Mesendoderm (in vitro differentiated cells): ENCODE data around the gene FAM50A.

Experiments used
- DNase-seq: peaks from one replicate; pipeline ENCODE4 v3.0.0; 2013
- H2AK5ac ChIP-seq: 2 replicates; pipeline ENCODE4 v1.6.1; 2013; ENCODE audit warnings: low read length, inconsistent platforms
- H2BK120ac ChIP-seq: 2 replicates; pipeline ENCODE4 v1.6.1; 2013; ENCODE audit warnings: low read depth, mild to moderate bottlenecking, low read length, moderate library complexity, mixed read lengths
- H2BK15ac ChIP-seq: replicated peaks from 2 replicates; pipeline ENCODE4 v1.6.1; 2013; ENCODE audit warnings: low read depth, mild to moderate bottlenecking, moderate library complexity
- H2BK5ac ChIP-seq: 2 replicates; pipeline ENCODE4 v1.6.1; 2013; ENCODE audit warnings: low read length, inconsistent platforms
- H3K18ac ChIP-seq: 2 replicates; pipeline ENCODE4 v1.6.1; 2013; ENCODE audit warnings: mild to moderate bottlenecking, low read length, mixed read lengths
- H3K23ac ChIP-seq: one replicate; pipeline ENCODE4 v1.6.1; 2013; ENCODE audit warnings: low read length
- H3K27ac ChIP-seq: 2 replicates; pipeline ENCODE4 v1.5.1; 2013; ENCODE audit warnings: low read depth, mild to moderate bottlenecking, inconsistent platforms, low read length, moderate library complexity
- H3K27me3 ChIP-seq: 2 replicates; pipeline ENCODE4 v1.6.1; 2013; ENCODE audit warnings: low read length, control low read depth, mild to moderate bottlenecking, inconsistent platforms; ENCODE audit not compliant: insufficient read depth, poor library complexity
- H3K36me3 ChIP-seq: 2 replicates; pipeline ENCODE4 v1.6.1; 2013; ENCODE audit warnings: low read length, inconsistent platforms; ENCODE audit not compliant: control insufficient read depth, insufficient read depth
- H3K4ac ChIP-seq: one replicate; pipeline ENCODE4 v1.6.1; 2013; ENCODE audit warnings: low read depth, mild to moderate bottlenecking, low read length, moderate library complexity
- H3K4me1 ChIP-seq: 2 replicates; pipeline ENCODE4 v1.6.1; 2013; ENCODE audit warnings: low read depth, low read length, inconsistent platforms; ENCODE audit not compliant: control insufficient read depth
- H3K4me2 ChIP-seq: 2 replicates; pipeline ENCODE4 v1.6.1; 2013; ENCODE audit warnings: low read length
- H3K4me3 ChIP-seq: 2 replicates; pipeline ENCODE4 v1.5.1; 2013; ENCODE audit warnings: mild to moderate bottlenecking, low read length
- H3K56ac ChIP-seq: one replicate; pipeline ENCODE4 v1.6.1; 2013; ENCODE audit warnings: low read length
- H3K79me1 ChIP-seq: 2 replicates; pipeline ENCODE4 v1.6.1; 2013; ENCODE audit warnings: low read length, inconsistent platforms
- H3K79me2 ChIP-seq: 2 replicates; pipeline ENCODE4 v1.6.1; 2013; ENCODE audit warnings: mild to moderate bottlenecking, low read length; ENCODE audit not compliant: control insufficient read depth, insufficient read depth
- H3K9ac ChIP-seq: 2 replicates; pipeline ENCODE4 v1.6.1; 2013; ENCODE audit warnings: low read length, inconsistent platforms
- H4K5ac ChIP-seq: one replicate; pipeline ENCODE4 v1.6.1; 2013; ENCODE audit warnings: low read length
- H4K8ac ChIP-seq: one replicate; pipeline ENCODE4 v1.6.1; 2013; ENCODE audit warnings: low read depth, mild to moderate bottlenecking, control low read depth, low read length, moderate library complexity
- WGBS: extraction: QIAGEN DNeasy Blood & Tissue Kit; methylation state at CpG from one replicate; pipeline ENCODE4 v1.1.7; 2013; ENCODE audit warnings: low lambda C conversion rate, missing lambda C conversion rate; ENCODE audit not compliant: insufficient coverage; ENCODE audit errors: extremely low coverage; 5-methylcytosine and 5-hydroxymethylcytosine counted together

The FAM50A gene

GRCh38 chrX:154471839-154472684, 28.1 kb downstream of the FAM50A start:
- Histone ChIP-seq H3K4ac (no peak overlapping the region), H3K23ac (no peak overlapping the region), H3K27ac (no peak overlapping the region), H2AK5ac (no peak overlapping the region), H3K4me3 (no peak overlapping the region), H3K18ac (no peak overlapping the region), H3K79me1 (no peaks in the 10 kb centered on the region), H3K4me2 (no peak overlapping the region), H4K8ac (no peak overlapping the region), H2BK5ac (no peak overlapping the region), H2BK120ac (no peak overlapping the region), H3K79me2 (no peaks in the 10 kb centered on the region), H3K56ac (no peak overlapping the region), H3K4me1 (no peaks in the 10 kb centered on the region), H3K9ac (no peak overlapping the region), H2BK15ac (no peak overlapping the region), H3K36me3 (no peaks in the 10 kb centered on the region), H4K5ac (no peak overlapping the region), H3K27me3 (no peaks in the 10 kb centered on the region)
- DNase-seq, result no peak
- no CpG with 5 or more reads among the region's 23 CpGs for WGBS

- Histone ChIP-seq H3K23ac (no peak overlapping the region), H3K27me3 (no peaks in the 10 kb centered on the region), H3K9ac (no peak overlapping the region), H3K79me2 (no peaks in the 10 kb centered on the region), H3K36me3 (no peaks in the 10 kb centered on the region), H3K79me1 (no peaks in the 10 kb centered on the region), H2BK120ac (no peak overlapping the region), H2BK5ac (no peak overlapping the region), H3K27ac (no peak overlapping the region), H3K4ac (no peak overlapping the region), H2AK5ac (no peak overlapping the region), H2BK15ac (no peak overlapping the region), H3K4me1 (no peaks in the 10 kb centered on the region), H3K4me3 (no peak overlapping the region), H3K18ac (no peak overlapping the region), H3K56ac (no peak overlapping the region), H3K4me2 (no peak overlapping the region), H4K8ac (no peak overlapping the region), H4K5ac (no peak overlapping the region)
- no CpG with 5 or more reads among the region's 28 CpGs for WGBS
- no peak for DNase-seq
Measured at GRCh38 chrX:154472685-154473632, 29.0 kb downstream of the FAM50A start.

GRCh38 chrX:154473683-154474082, 29.7 kb downstream of the FAM50A start:
- no peak overlapping the region for H3K4ac ChIP-seq
- no peak overlapping the region for H2BK15ac ChIP-seq
- H3K79me2 ChIP-seq, result no peaks in the 10 kb centered on the region
- H3K36me3 ChIP-seq, result no peaks in the 10 kb centered on the region
- H3K9ac ChIP-seq, result no peak overlapping the region
- no peak overlapping the region for H3K23ac ChIP-seq
- H2AK5ac ChIP-seq, result no peak overlapping the region
- H3K27me3 ChIP-seq, result no peaks in the 10 kb centered on the region
- WGBS, result no CpG with 5 or more reads among the region's 7 CpGs
- no peak overlapping the region for H3K56ac ChIP-seq
- H3K79me1 ChIP-seq, result no peaks in the 10 kb centered on the region
- no peak overlapping the region for H3K4me2 ChIP-seq
- H3K4me3 ChIP-seq, result no peak overlapping the region
- DNase-seq, result no peak
- H4K5ac ChIP-seq, result no peak overlapping the region
- no peak overlapping the region for H3K27ac ChIP-seq
- H2BK5ac ChIP-seq, result no peak overlapping the region
- no peak overlapping the region for H4K8ac ChIP-seq
- H2BK120ac ChIP-seq, result no peak overlapping the region
- H3K4me1 ChIP-seq, result no peaks in the 10 kb centered on the region
- no peak overlapping the region for H3K18ac ChIP-seq

- H3K18ac ChIP-seq, result no peak overlapping the region
- no peak overlapping the region for H2BK15ac ChIP-seq
- H3K4me1 ChIP-seq, result no peaks in the 10 kb centered on the region
- H3K27me3 ChIP-seq, result no peaks in the 10 kb centered on the region
- no peak overlapping the region for H4K5ac ChIP-seq
- H4K8ac ChIP-seq, result no peak overlapping the region
- H2BK5ac ChIP-seq, result no peak overlapping the region
- no peak overlapping the region for H3K56ac ChIP-seq
- WGBS, result no CpG with 5 or more reads among the region's 8 CpGs
- H3K79me1 ChIP-seq, result no peaks in the 10 kb centered on the region
- no peak overlapping the region for H2BK120ac ChIP-seq
- H3K4me2 ChIP-seq, result no peak overlapping the region
- no peak overlapping the region for H3K4ac ChIP-seq
- no peak overlapping the region for H2AK5ac ChIP-seq
- no peak for DNase-seq
- no peak overlapping the region for H3K23ac ChIP-seq
- H3K27ac ChIP-seq, result no peak overlapping the region
- no peaks in the 10 kb centered on the region for H3K79me2 ChIP-seq
- H3K36me3 ChIP-seq, result no peaks in the 10 kb centered on the region
- H3K4me3 ChIP-seq, result no peak overlapping the region
- no peak overlapping the region for H3K9ac ChIP-seq
Measured at GRCh38 chrX:154476821-154477220, 32.9 kb downstream of the FAM50A start.

- H2BK120ac ChIP-seq, result no peak overlapping the region
- peak overlapping the region; percentile 71 for H3K56ac ChIP-seq
- no peak overlapping the region for H3K27ac ChIP-seq
- no peak for DNase-seq
- H4K5ac ChIP-seq, result no peak overlapping the region
- no peak overlapping the region for H3K4ac ChIP-seq
- H3K23ac ChIP-seq, result no peak overlapping the region
- no peak overlapping the region for H3K18ac ChIP-seq
- H2AK5ac ChIP-seq, result no peak overlapping the region
- WGBS, result no CpG with 5 or more reads among the region's 24 CpGs
- H3K36me3 ChIP-seq, result no peaks in the 10 kb centered on the region
- H3K4me3 ChIP-seq, result peak overlapping the region; percentile 34
- H2BK15ac ChIP-seq, result no peak overlapping the region
- H3K79me2 ChIP-seq, result no peaks in the 10 kb centered on the region
- no peak overlapping the region for H2BK5ac ChIP-seq
- H3K4me1 ChIP-seq, result no peaks in the 10 kb centered on the region
- H3K4me2 ChIP-seq, result peak overlapping the region; percentile 34
- no peaks in the 10 kb centered on the region for H3K79me1 ChIP-seq
- no peaks in the 10 kb centered on the region for H3K27me3 ChIP-seq
- no peak overlapping the region for H4K8ac ChIP-seq
- H3K9ac ChIP-seq, result peak overlapping the region; percentile 60
Measured at GRCh38 chrX:154477891-154478477, 34.0 kb downstream of the FAM50A start.
